WTC11 (cell line): ENCODE results near the gene IGLL5.

Experiments
- ESRRA ChIP-seq: sonication (generic); formaldehyde crosslinking; IDR thresholded peaks from 2 replicates; pipeline ENCODE4 v1.8.1; 2022; ENCODE audit warnings: mild to moderate bottlenecking, missing genetic modification reagents, borderline replicate concordance
- GRHL2 ChIP-seq: fragments of 250-450 bp; sonication (Bioruptor Pico); IDR thresholded peaks from 2 replicates; pipeline ENCODE4 v1.8.0; 2022; ENCODE audit warnings: mild to moderate bottlenecking, moderate library complexity; ENCODE audit not compliant: insufficient replicate concordance, severe bottlenecking
- NR2C2 ChIP-seq: sonication (generic); formaldehyde crosslinking; IDR thresholded peaks from 2 replicates; pipeline ENCODE4 v1.8.0; 2022; ENCODE audit warnings: mild to moderate bottlenecking, missing genetic modification reagents
- USF2 ChIP-seq: sonication (generic); formaldehyde crosslinking; IDR thresholded peaks from 2 replicates; pipeline ENCODE4 v1.8.1; 2023; ENCODE audit warnings: mild to moderate bottlenecking, missing genetic modification reagents, moderate library complexity
- ZNF121 ChIP-seq: sonication (generic); formaldehyde crosslinking; IDR thresholded peaks from 2 replicates; pipeline ENCODE4 v1.8.0; 2023; ENCODE audit warnings: missing genetic modification reagents
- TF ChIP-seq, protein P1 (sequence below): fragments of 200-600 bp; IDR thresholded peaks from 2 replicates; pipeline ENCODE4 v1.8.0; 2022; ENCODE audit warnings: antibody characterized with exemption

DNA sequence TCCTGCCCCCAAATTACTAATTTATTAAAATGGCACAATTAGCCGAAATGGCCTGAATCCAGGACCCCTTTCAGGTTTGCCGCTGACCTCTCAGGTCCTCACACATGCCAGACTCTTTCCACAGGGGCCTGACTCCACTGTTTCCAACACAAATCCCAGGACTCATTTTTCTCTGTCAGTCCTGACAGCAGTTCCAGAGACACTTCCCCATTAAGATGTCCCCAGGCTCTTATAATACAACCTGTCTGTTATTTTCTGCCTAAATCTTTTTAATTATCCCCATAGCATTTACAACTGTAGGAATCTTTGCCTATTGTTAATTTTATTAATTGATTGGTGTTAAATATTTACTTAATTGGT, 9.4 kb upstream of the IGLL5 start:
- TF ChIP-seq, protein P1, sequence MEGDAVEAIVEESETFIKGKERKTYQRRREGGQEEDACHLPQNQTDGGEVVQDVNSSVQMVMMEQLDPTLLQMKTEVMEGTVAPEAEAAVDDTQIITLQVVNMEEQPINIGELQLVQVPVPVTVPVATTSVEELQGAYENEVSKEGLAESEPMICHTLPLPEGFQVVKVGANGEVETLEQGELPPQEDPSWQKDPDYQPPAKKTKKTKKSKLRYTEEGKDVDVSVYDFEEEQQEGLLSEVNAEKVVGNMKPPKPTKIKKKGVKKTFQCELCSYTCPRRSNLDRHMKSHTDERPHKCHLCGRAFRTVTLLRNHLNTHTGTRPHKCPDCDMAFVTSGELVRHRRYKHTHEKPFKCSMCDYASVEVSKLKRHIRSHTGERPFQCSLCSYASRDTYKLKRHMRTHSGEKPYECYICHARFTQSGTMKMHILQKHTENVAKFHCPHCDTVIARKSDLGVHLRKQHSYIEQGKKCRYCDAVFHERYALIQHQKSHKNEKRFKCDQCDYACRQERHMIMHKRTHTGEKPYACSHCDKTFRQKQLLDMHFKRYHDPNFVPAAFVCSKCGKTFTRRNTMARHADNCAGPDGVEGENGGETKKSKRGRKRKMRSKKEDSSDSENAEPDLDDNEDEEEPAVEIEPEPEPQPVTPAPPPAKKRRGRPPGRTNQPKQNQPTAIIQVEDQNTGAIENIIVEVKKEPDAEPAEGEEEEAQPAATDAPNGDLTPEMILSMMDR, result no peak
- no peak for TF ChIP-seq ESRRA (CRISPR knock-in tag)
- no peak for TF ChIP-seq USF2 (CRISPR knock-in tag)
- no peak for TF ChIP-seq ZNF121 (CRISPR knock-in tag)
- TF ChIP-seq GRHL2, result no peak
- TF ChIP-seq NR2C2 (CRISPR knock-in tag), result no peak
